Activated CD8-positive, alpha-beta memory T cell treated with anti-CD3 and anti-CD28 coated beads, Interleukin-2, amount 50 U/mL, for 1 hour (primary cell): ENCODE data around the gene POM121.
A peak's percentile ranks its signal among the peaks of the same experiment; 100 is the strongest.
"Not testable (repeated sequence)": the region's sequence is repeated elsewhere in the genome, so short reads cannot be mapped to it uniquely, and the experiment has no call there.

Experiments used
- DNase-seq: peaks from one replicate; pipeline ENCODE4 v3.0.0-alpha.2; 2020; ENCODE audit errors: extremely low read depth

Gene POM121

DNA sequence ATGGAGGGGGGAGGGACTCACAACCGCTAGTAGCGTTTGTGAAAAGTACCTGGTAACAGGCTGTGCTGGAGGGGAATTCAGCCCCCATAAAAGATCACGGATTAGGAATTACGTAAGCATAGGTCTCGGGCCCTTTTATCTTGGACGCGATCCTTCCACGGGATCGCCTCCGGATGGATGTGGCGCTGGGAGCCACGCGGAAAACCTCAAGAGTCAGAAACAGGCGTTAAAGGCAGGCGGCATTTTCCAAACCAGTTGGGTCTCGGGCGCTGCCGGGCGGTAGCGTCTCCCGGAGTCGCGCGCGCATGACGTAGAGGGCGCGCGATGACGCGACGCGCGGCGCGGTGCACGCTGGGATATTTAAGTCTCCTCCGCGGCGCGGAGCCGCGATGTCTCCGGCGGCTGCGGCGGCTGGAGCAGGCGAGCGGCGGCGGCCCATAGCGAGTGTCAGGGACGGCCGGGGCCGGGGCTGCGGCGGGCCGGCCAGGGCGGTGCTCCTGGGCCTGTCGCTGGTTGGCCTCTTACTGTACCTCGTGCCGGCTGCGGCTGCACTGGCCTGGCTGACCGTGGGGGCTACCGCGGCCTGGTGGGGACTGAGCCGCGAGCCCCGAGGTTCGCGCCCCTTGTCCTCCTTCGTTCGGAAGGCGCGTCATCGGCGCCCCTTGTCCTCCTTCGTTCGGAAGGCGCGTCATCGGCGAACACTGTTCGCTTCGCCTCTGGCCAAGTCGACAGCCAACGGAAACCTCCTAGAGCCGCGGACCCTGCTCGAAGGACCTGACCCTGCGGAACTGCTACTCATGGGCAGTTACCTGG is at the start of gene POM121:
Gene POM121 (plus strand): TSS at position 363 of the 813 bp plus-strand sequence. CDS start 27 bp downstream, at position 390.
- DNase-seq = peak; percentile 24

DNA sequence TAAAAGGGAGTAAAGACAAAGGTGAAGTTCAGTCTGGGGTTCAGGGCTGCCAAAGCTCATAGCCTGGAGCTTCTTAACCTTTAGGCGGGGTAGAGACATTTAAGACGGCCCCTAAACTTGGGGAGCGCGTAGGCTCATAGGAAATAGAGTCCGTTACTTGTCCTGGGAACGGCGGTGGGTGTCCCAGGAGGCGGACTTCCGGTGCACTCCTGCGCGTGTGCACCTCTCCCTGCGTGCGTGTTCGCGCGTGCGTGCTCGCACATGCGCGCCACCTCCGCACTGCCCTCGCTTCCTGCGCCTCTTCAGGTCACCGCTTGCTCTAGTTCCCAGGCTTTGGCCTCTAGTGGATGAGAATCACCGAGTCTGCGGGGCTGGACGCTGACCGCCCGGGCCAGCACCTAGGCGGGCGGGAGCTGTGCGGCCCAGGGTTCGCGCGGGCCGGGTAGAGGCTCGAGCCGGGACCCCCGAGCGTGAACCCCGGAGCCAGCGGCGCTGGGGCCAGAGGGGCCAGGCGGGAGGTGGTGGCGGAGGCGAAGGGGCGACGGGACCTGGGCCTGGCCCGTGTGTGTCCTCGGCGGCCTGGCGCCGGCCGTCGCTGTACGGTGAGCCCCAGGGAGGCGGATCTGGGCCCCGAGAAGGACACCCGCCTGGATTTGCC is 45.7 kb upstream of the POM121 start:
- peak; percentile 49 for DNase-seq

- DNase-seq = not testable (repeated sequence)
Measured at GRCh38 chr7:72879737-72880215, 45.1 kb upstream of the POM121 start.

DNA sequence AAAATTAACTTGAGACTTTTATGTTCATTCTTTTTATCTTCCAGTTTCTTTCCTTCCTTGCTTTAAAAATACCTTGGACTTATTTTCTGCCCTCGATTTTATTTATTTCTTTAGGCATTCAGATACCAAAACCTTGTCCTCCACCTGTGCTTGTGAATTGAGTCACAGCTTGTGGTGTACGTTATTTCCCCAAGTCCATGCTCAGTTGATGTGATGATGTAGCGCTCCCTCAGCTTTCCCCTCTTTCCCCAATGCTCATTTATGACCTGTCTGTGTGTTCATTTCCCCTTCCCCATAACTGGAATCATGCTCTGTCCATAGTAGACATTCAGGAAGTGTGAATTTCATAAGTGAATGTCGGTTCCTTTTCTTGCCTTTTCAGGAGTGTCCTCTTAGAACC is 33.1 kb upstream of the POM121 start:
- DNase-seq = not testable (repeated sequence)

GRCh38 chr7:72904740-72905139 is 20.2 kb upstream of the POM121 start:
- DNase-seq = not testable (repeated sequence)

- DNase-seq = not testable (repeated sequence)
Measured at GRCh38 chr7:72908422-72908821, 16.5 kb upstream of the POM121 start.

- not testable (repeated sequence) for DNase-seq
Measured at GRCh38 chr7:72911395-72911794, 13.5 kb upstream of the POM121 start.

DNA sequence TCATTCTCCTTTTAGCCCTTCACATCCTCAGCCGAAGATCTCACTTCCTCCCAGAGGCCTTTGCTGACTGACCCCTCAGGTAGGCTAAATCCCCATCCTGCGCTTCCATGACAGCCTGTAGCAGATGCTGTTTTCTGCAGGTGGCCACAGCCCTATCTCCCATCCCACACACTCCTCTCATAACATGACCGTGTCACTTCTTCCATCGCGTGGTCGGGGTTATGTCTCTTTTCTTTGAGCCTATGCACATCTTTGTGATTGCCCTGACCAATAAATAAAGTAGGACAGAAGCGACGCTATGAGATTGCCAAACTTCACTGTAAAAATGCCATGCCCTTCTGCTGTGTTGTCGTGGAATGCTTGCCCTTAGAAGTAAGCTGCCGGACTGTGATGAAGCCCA is 11.1 kb upstream of the POM121 start:
- DNase-seq = not testable (repeated sequence)

DNA sequence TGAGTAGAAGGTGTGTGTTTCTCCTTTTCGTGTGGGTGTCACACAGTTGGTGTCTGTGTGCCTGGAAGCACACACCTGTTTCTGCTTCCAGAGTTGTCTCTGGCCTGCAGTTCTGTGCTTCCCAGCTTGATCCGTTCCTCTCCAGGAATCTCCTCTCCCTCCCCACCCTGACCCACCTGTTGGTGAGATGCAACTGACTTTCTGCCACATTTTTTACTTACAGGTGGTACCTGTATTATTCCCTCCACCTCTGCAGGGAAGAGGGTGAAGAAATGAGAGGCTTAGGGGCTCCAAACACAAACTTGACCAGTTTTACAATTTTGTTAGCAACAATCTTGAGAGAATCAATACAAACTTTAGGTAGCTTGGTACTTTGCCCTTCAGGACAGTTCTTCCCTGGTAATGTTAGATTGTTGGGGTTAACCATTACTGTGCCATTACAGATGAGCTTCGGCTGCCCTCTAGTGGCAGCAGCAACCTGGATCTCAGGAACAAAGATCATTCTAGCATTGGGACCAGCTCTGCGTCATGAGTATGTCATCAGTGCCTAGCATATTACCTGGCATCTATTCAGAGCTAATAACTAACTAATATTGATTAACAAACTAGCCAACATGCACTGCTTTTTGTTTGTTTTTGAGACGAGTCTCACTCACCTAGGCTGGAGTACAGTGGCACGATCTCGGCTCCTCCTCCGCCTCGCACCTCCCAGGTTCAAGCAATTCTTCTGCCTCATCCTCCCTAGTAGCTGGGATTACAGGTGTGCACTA is 10.0 kb upstream of the POM121 start:
- not testable (repeated sequence) for DNase-seq

GRCh38 chr7:72919256-72919775 is 5.6 kb upstream of the POM121 start:
- DNase-seq = no peak

DNA sequence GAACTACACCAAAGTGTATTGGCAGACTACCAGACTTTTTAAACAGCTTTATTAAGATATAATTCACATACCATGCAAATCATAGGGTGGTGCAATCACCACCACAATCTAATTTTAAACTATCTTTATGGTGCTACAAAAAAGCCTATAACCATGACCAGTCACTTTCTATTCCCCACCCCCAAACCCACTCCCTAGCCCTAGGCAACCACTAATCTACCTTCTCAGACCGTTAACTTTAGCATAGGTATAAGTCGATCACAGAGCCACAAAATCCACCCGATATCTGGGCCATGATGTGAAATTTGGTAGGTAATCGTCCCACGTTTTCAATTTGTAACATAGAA is 536 bp upstream of the POM121 start:
- DNase-seq = no peak

GRCh38 chr7:72925546-72926120 is 738 bp downstream of the POM121 start:
- DNase-seq = no peak

DNA sequence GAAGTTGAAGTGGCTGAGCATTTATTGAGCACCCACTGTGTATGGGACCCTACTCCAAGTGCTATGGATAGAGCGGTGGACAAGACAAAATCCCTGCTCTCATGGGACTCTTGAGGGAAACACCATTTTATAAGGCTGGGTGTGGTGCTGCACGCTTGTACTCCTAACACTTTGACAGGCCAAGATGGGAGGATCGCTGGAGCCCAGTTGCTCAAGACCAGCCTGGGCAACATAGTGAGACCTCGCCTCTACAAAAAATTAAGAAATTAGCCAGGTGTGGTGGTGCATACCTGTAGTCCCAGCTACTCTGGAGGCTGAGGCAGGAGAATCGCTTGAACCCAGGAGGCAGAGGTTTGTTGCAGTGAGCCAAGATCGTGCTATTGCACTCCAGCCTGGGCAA is 2.9 kb downstream of the POM121 start:
- DNase-seq = not testable (repeated sequence)

- DNase-seq = not testable (repeated sequence)
Measured at GRCh38 chr7:72928216-72928615, 3.3 kb downstream of the POM121 start.

GRCh38 chr7:72942022-72942705 is 17.3 kb downstream of the POM121 start:
- not testable (repeated sequence) for DNase-seq

GRCh38 chr7:72942956-72943355 is 18.1 kb downstream of the POM121 start:
- DNase-seq = not testable (repeated sequence)

DNA sequence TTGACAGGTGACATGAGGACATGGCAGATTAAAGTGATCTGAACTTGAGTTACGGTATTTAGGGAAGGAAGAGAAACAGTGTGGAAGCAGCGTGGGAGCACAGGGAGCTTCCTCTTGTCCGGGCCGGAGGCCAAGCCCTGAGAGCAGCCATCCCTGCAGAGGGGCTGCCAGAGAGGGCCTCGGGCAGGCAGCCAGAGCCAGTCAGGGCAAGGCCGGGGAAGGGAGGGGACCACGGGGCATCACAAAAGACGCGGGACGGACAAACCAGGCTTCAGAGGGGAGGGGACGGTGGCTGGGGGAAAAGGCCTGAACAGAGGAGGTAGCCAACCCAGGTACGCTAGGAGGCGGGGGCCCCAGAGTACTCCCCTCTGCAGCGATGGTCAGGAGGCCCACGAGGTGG is 20.0 kb downstream of the POM121 start:
- not testable (repeated sequence) for DNase-seq

DNA sequence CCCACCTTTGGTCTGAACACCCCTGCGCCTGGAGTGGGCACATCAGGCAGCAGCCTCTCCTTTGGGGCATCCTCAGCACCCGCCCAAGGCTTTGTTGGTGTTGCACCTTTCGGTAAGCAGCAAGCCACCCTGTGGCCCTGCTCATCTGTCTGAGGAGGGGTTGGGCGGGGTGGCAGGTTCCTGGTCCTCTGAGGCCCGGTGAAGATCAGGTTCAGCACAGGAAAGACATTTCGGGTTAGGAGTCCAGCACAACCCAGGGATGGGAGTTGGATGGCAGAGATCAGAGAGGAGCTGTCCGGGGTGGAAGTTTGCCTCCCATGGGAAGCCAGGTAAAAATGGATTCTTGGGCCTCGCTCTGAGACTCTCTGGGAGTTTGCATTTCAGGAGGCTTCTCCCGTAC is 20.7 kb downstream of the POM121 start:
- not testable (repeated sequence) for DNase-seq

- not testable (repeated sequence) for DNase-seq
Measured at GRCh38 chr7:72946130-72946745, 21.3 kb downstream of the POM121 start.

GRCh38 chr7:72948714-72949113 is 23.8 kb downstream of the POM121 start:
- not testable (repeated sequence) for DNase-seq
